Transverse colon (tissue), 4 donors: ENCODE results near the gene SEPTIN3. TPM values are rescaled to one million over a fixed set of nuclear protein-coding genes. Genes with fewer than 3 reads are reported as not detected.

Source experiments
- DNase-seq: peaks from one replicate; pipeline ENCODE4 v3.0.0-alpha.2; 2019
- H3K27ac ChIP-seq, 4 donors: fragments of 200-600 bp; sonication (generic); 2 replicates each; pipeline ENCODE4 v1.5.1; 2016 to 2018; ENCODE audit warnings: inconsistent platforms in 4 of 4
- H3K27me3 ChIP-seq: fragments of 200-600 bp; sonication (generic); 2 replicates; pipeline ENCODE4 v1.5.1; 2017; ENCODE audit warnings: inconsistent platforms
- H3K36me3 ChIP-seq, 4 donors: fragments of 200-600 bp; sonication (generic); 2 replicates each; pipeline ENCODE4 v1.5.1; 2017 to 2019; ENCODE audit warnings: inconsistent platforms in 4 of 4
- H3K4me1 ChIP-seq, 4 donors: fragments of 200-600 bp; sonication (generic); 2 replicates each; pipeline ENCODE4 v1.5.1; 2017 to 2020; ENCODE audit warnings: inconsistent platforms in 4 of 4
- H3K4me3 ChIP-seq, 4 donors: fragments of 200-600 bp; sonication (generic); 1 replicate in 1 of 4; 2 replicates in 3 of 4; pipeline versions ENCODE4 v1.5.1 to v1.6.1; 2017 to 2019; ENCODE audit warnings: inconsistent platforms in 4 of 4
- H3K9me3 ChIP-seq, 2 donors: fragments of 200-600 bp; sonication (generic); 2 replicates each; pipeline ENCODE4 v1.5.1; 2017 to 2019; ENCODE audit warnings: inconsistent platforms in 2 of 2
- EP300 ChIP-seq: sonication (generic); formaldehyde crosslinking; IDR thresholded peaks from one replicate; pipeline ENCODE4 v1.6.1; 2017; ENCODE audit warnings: antibody characterized with exemption, low read depth
- POLR2A ChIP-seq: fragments of 450-650 bp; IDR thresholded peaks from one replicate; pipeline ENCODE4 v1.6.1; 2016; ENCODE audit warnings: antibody characterized with exemption, mild to moderate bottlenecking, moderate library complexity
- POLR2AphosphoS5 ChIP-seq, 3 donors: sonication (generic); formaldehyde crosslinking; IDR thresholded peaks; one replicate each; pipeline ENCODE4 v1.6.1; 2016; ENCODE audit warnings: antibody characterized with exemption in 3 of 3
- WGBS, 2 donors: methylation state at CpG; one replicate each; pipeline ENCODE4 v1.1.5; 2018; ENCODE audit warnings: low coverage in 1 of 2; 5-methylcytosine and 5-hydroxymethylcytosine counted together
- in situ Hi-C, 4 donors: fragments of 200-750 bp; cut with MboI; loops; one replicate each; pipeline versions ENCODE4 v1.15.0 to v1.15.1; 2017; ENCODE audit warnings: low sequenced_read_pairs in 3 of 4, low pct_ligation_motif_present in 1 of 4, low pct_unique_long_range_greater_than_20kb in 1 of 4
- intact Hi-C: fragments of 100-400 bp; cut with DNase I; formaldehyde crosslinking; loops from one replicate; pipeline ENCODE4 v1.15.1; 2023; ENCODE audit warnings: low total_unique reads
- total RNA-seq, 4 donors: library from RNA; depleted of rRNA; stranded (reverse); fragments of >200 nt; gene quantifications; one replicate each; pipeline ENCODE4 v1.1.0, GENCODE V29; 2016
- TF ChIP-seq, protein P1 (sequence below), 5 experiments: fragments of 200-600 bp in 3 of 5; fragments of 450-650 bp in 2 of 5; sonication (generic) in 3 of 5; IDR thresholded peaks; 1 replicate in 2 of 5; 2 replicates in 3 of 5; pipeline ENCODE4 v1.5.1; 2016 to 2017; ENCODE audit warnings: antibody characterized with exemption in 5 of 5, inconsistent platforms in 3 of 5, mild to moderate bottlenecking in 2 of 5, moderate library complexity in 1 of 5

SEPTIN3 gene
- total RNA-seq, 4 donors from 2014 or later = 0.48 to 0.68 TPM; not detected in 2

DNA sequence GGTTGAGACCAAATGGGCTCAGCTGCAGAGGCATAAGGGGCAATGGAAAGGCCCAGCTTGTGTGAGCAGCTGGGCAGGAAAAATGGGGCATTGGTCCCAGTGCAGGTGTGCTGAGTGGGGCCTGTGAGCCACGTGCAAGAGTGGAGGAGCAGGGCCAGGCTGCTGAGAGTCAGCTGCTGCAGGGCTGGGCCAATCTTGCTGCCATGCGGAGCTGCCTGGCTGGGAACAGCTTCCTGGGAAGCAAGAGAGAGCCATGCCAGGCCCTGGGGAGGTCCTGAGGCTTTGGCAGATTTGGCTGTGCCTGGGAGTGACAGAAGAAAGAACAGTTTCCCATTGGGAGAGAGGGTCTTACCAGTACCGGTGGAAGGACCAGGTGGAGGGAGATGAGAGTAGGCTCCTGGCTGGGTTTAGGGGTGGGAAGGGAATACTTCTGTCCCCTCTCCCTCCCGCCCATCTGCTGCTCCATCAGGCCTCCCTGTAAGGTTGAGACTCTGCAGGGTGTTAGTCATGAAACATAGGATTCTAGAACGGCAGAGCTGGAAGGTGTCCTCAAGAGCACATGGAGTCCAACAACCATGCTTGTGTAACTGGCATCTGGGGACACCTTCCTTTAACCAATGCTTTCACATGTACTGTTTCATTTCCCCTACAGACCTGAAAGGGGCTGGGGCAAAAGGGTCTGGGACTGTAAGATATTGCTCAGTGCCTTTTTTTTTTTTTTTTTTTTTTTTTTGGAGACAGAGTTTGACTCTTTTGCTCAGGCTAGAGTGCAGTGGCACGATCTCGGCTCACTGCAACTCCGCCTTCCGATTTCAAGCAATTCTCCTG is 10.4 kb downstream of the SEPTIN3 start:
- no peak overlapping the region for H3K4me3 ChIP-seq
- H3K9me3 ChIP-seq = no peaks in the 10 kb centered on the region
- H3K27ac ChIP-seq = no peak overlapping the region
- no peak for DNase-seq
- peaks cover 33% of the 10 kb centered on the region for H3K27me3 ChIP-seq
- TF ChIP-seq, protein P1, sequence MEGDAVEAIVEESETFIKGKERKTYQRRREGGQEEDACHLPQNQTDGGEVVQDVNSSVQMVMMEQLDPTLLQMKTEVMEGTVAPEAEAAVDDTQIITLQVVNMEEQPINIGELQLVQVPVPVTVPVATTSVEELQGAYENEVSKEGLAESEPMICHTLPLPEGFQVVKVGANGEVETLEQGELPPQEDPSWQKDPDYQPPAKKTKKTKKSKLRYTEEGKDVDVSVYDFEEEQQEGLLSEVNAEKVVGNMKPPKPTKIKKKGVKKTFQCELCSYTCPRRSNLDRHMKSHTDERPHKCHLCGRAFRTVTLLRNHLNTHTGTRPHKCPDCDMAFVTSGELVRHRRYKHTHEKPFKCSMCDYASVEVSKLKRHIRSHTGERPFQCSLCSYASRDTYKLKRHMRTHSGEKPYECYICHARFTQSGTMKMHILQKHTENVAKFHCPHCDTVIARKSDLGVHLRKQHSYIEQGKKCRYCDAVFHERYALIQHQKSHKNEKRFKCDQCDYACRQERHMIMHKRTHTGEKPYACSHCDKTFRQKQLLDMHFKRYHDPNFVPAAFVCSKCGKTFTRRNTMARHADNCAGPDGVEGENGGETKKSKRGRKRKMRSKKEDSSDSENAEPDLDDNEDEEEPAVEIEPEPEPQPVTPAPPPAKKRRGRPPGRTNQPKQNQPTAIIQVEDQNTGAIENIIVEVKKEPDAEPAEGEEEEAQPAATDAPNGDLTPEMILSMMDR (IDR thresholded peaks at IDR 0.05) = no peak
- TF ChIP-seq POLR2AphosphoS5 (IDR thresholded peaks at IDR 0.05) (no peak), EP300 (no peak), POLR2A (no peak)
- no peaks in the 10 kb centered on the region for H3K36me3 ChIP-seq
- 78 to 79% methylated on average over 7 to 9 of the region's 9 CpGs for WGBS, 2 donors
- in situ Hi-C loops = no loop called here
- peaks cover 4 to 11% (median 11%) of the 10 kb centered on the region in 4 donors for H3K4me1 ChIP-seq
- intact Hi-C loops = no loop called here

DNA sequence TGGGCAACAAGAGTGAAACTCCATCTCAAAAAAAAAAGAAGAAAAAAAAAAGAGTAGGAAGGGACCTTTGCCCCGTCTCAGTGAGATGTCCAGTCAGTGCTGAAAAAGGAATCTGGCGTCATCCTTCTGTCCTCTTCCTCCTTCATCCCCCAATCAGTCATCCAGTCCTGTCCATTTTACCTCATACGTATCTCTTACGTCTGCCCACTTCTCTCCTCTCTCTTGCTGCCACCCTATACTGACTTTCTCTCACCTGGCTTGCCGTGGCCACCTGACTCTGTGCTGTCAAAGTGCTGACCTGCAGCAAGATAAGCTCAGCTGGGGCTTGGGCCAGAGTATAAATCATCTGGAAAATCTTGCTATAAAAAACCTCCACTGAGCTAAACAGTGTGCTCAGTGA is 13.6 kb downstream of the SEPTIN3 start:
- Histone ChIP-seq H3K4me1 (no peaks in the 10 kb centered on the region), H3K36me3 (no peaks in the 10 kb centered on the region), H3K27me3 (peaks cover 3% of the 10 kb centered on the region), H3K9me3 (no peaks in the 10 kb centered on the region), H3K27ac (no peak overlapping the region), H3K4me3 (no peak overlapping the region)
- intact Hi-C loops = no loop called here
- DNase-seq = no peak
- in situ Hi-C loops = no loop called here
- WGBS, 2 donors = 63 to 67% methylated on average over 3 to 5 of the region's 5 CpGs
- no peak for TF ChIP-seq EP300
- TF ChIP-seq POLR2AphosphoS5 (IDR thresholded peaks at IDR 0.05) = no peak
- no peak for TF ChIP-seq POLR2A
- TF ChIP-seq, protein P1 (IDR thresholded peaks at IDR 0.05) = no peak

DNA sequence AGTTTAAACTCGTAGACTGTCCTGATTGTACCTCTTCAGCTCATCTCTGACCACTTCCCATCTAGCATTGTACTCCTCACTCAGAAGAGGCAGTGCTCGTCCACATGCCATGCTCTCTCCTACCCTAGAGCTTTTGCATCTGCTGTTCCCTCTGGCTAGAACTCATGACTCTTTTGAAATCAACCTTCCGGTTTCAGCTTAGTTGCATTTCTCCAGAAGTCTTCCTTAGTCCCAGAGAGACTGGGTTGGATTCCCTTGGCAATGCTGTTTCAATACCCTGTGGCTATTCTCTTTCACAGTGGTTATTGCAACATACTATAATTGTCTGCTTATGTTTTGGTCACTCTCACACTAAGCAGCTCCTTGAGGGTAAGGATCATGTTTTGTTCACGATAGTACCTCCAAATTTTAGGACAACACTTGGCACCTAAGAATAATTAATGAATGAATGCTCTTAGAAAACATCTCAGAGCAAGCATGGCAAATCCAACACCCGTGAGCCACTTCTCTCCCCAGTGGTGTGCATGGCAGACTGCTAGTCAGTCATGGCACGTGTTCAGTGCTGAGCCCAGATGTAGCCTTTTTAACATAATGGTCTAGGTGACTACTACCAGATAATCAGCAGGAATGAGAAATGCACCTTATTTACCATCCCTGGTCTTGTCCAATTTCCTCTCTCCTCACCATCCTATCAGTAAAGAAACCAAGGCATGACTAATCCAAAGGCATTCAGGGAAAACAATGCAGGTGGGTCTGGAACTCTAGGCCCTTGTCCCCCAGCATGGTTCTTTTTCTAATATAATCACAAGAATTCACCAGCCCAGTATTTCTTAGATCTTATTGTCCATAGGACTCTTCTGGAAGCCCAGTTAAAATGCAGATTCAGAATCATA is 14.5 kb downstream of the SEPTIN3 start:
- TF ChIP-seq, protein P1 (IDR thresholded peaks at IDR 0.05) = no peak
- TF ChIP-seq POLR2AphosphoS5 (IDR thresholded peaks at IDR 0.05) (no peak), EP300 (no peak), POLR2A (no peak)
- H3K27ac ChIP-seq = no peak overlapping the region
- no peak for DNase-seq
- WGBS, 2 donors = 65 to 76% methylated on average over 3 to 6 of the region's 6 CpGs
- intact Hi-C loops = no loop called here
- no peaks in the 10 kb centered on the region for H3K36me3 ChIP-seq
- no peaks in the 10 kb centered on the region for H3K4me1 ChIP-seq
- H3K27me3 ChIP-seq = no peaks in the 10 kb centered on the region
- H3K4me3 ChIP-seq = no peak overlapping the region
- no peaks in the 10 kb centered on the region for H3K9me3 ChIP-seq
- in situ Hi-C loops = no loop called here

DNA sequence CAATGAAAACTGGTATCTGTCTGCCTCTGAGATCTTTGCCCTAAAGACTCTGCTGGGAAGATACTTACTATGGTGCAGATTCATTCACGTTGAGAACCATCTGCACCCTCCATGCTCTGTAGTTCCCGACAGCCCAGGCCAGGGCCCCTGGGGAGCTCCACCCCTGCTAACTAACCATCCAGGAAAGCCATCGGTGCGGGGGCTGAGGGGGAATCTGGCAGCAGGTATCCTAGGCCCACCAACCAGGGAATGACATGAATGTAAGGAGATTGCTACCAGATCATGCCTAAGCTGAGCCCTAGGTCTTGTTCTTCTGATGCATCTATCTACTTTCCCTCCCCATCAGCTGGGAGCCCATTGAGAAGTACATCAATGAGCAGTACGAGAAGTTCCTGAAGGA is 18.0 kb downstream of the SEPTIN3 start:
- no peaks in the 10 kb centered on the region for H3K27me3 ChIP-seq
- no peak overlapping the region for H3K27ac ChIP-seq
- DNase-seq = no peak
- H3K36me3 ChIP-seq = no peaks in the 10 kb centered on the region
- no peak for TF ChIP-seq POLR2A
- TF ChIP-seq, protein P1 (IDR thresholded peaks at IDR 0.05) = no peak
- TF ChIP-seq POLR2AphosphoS5 (IDR thresholded peaks at IDR 0.05) = no peak
- TF ChIP-seq EP300 = no peak
- no peaks in the 10 kb centered on the region for H3K4me1 ChIP-seq
- 88% methylated on average over 5 of the region's 5 CpGs; no CpG with 5 or more reads in 1 of the 2 donors for whole genome bisulfite sequencing, 2 donors
- no peaks in the 10 kb centered on the region for H3K9me3 ChIP-seq
- in situ Hi-C loops = no loop called here
- H3K4me3 ChIP-seq = no peak overlapping the region
- intact Hi-C loops = no loop called here
